GM23248 (cell line): ENCODE data around the gene ADAT1.

Experiments used
- EZH2 ChIP-seq: fragments of 200-600 bp; sonication (generic); IDR thresholded peaks from 2 replicates; pipeline ENCODE4 v1.6.1; 2018; ENCODE audit warnings: antibody characterized with exemption, mild to moderate bottlenecking; ENCODE audit not compliant: insufficient read depth, poor library complexity, severe bottlenecking
- EZH2phosphoT487 ChIP-seq: fragments of 200-600 bp; sonication (generic); IDR thresholded peaks from 2 replicates; pipeline ENCODE4 v1.6.1; 2018; ENCODE audit warnings: antibody characterized with exemption, moderate library complexity, mild to moderate bottlenecking, low read depth; ENCODE audit not compliant: insufficient read depth

GRCh38 chr16:75576384-75576811 is 46.7 kb downstream of the ADAT1 start:
- TF ChIP-seq EZH2phosphoT487, result no peak
- TF ChIP-seq EZH2, result no peak
